ENCODE measurements around the gene CPPED1.

DNA sequence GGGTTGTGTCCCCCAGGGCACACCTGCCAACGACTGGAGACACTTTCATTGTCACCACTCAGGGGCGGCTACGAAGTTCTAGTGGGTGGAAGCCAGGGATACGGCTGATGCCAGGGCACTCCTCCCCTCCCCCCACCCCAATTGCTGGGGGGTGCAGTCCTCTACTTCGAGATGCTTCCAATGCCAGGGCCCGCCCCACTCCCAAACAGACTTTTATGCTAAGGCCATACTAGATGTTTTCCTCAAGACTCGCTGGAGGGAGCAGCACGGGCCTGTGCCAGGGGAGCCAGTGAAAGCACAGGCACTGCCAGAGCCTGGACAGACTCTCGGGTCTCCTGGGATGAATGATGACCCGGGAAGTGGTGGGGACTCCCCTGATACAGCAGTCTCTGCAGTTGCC is 178.0 kb downstream of the CPPED1 start:
- TF ChIP-seq, protein P1, sequence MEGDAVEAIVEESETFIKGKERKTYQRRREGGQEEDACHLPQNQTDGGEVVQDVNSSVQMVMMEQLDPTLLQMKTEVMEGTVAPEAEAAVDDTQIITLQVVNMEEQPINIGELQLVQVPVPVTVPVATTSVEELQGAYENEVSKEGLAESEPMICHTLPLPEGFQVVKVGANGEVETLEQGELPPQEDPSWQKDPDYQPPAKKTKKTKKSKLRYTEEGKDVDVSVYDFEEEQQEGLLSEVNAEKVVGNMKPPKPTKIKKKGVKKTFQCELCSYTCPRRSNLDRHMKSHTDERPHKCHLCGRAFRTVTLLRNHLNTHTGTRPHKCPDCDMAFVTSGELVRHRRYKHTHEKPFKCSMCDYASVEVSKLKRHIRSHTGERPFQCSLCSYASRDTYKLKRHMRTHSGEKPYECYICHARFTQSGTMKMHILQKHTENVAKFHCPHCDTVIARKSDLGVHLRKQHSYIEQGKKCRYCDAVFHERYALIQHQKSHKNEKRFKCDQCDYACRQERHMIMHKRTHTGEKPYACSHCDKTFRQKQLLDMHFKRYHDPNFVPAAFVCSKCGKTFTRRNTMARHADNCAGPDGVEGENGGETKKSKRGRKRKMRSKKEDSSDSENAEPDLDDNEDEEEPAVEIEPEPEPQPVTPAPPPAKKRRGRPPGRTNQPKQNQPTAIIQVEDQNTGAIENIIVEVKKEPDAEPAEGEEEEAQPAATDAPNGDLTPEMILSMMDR (IDR thresholded peaks at IDR 0.05) = no peak
- TF ChIP-seq EP300 (IDR thresholded peaks at IDR 0.05) = no peak
